Osteocyte (in vitro differentiated cells): ENCODE data around the gene ELOB. TPM values are rescaled to one million over a fixed set of nuclear protein-coding genes. Genes with fewer than 3 reads are reported as not detected.
A peak's percentile ranks its signal among the peaks of the same experiment; 100 is the strongest.

Experiments
- DNase-seq: peaks from one replicate; pipeline ENCODE4 v3.0.0; 2021; ENCODE audit warnings: mixed read lengths; ENCODE audit not compliant: unreplicated experiment; ENCODE audit errors: extremely low spot score
- H3K27ac Mint-ChIP-seq: one replicate; pipeline ENCODE4 v1.8.0; 2021; ENCODE audit warnings: mild to moderate bottlenecking, mixed read lengths; ENCODE audit not compliant: unreplicated experiment
- H3K27me3 Mint-ChIP-seq: one replicate; pipeline ENCODE4 v1.8.0; 2021; ENCODE audit warnings: mixed read lengths; ENCODE audit not compliant: unreplicated experiment
- H3K36me3 Mint-ChIP-seq: one replicate; pipeline ENCODE4 v1.8.0; 2021; ENCODE audit warnings: mixed read lengths; ENCODE audit not compliant: unreplicated experiment
- H3K4me1 Mint-ChIP-seq: one replicate; pipeline ENCODE4 v1.8.0; 2021; ENCODE audit warnings: mixed read lengths; ENCODE audit not compliant: unreplicated experiment
- H3K4me3 Mint-ChIP-seq: one replicate; pipeline ENCODE4 v1.8.0; 2021; ENCODE audit warnings: mild to moderate bottlenecking, moderate library complexity, mixed read lengths; ENCODE audit not compliant: unreplicated experiment
- H3K9me3 Mint-ChIP-seq: one replicate; pipeline ENCODE4 v1.8.0; 2021; ENCODE audit warnings: mixed read lengths; ENCODE audit not compliant: unreplicated experiment
- long read RNA-seq: library from polyadenylated mRNA; unstranded; transcript quantifications from one replicate; pipeline ENCODE4 v2.0.0, GENCODE V29; 2021
- total RNA-seq: library from RNA; stranded (reverse); gene quantifications from 2 replicates; pipeline ENCODE4 v1.2.1, GENCODE V29; 2021
- TF ChIP-seq, protein P1 (sequence below): fragments of 200-600 bp; sonication (generic); IDR thresholded peaks from 2 replicates; pipeline ENCODE4 v1.5.0; 2021; ENCODE audit warnings: antibody characterized with exemption, mild to moderate bottlenecking, moderate library complexity

ELOB gene
- total RNA-seq = 264 and 287 TPM in 2 replicates
- long read RNA-seq, transcript ELOB-203 (4 exons, 991 nt) = major isoform, 60 of 75 reads
- long read RNA-seq, transcript ELOB-202 (3 exons, 997 nt) = minor isoform, 12 of 75 reads
- long read RNA-seq, partial matches to known transcripts = 1 of 75 reads
- long read RNA-seq, other reads (novel, unspliced or antisense) = 1 of 75 reads

DNA sequence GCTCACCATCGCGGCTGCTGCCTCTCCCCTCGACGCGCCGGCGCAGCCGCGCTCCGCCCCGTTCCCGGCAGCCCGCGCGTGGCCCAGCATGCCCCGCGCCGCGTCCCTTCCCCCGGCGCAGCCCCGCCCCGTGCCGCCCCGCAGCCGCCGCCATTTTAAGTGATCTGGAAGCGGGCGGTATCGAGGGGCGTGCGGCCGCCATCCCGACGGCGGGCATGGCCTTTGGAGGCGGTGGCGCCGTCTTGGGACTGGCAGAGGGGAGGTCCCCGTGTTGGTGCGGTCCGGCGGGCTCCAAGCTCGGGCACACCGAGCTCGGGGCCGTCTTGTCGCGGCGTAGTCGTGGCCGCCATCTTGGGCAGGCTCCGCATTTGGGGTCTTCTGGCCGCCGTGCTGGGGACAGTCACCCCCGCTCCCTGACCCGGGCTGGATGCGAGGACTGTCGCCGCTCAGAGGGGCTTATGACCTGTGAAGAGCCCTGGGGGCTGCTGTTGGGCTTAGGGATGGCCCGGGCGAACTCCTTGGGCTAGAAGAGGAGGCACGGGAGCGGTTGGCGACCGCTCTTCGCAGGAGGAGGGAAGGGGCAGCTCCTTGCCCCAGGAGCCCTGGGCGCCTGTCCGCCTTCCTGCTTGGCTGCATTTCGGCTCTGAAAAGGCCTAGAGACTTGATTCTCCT, at the start of gene ELOB:
ELOB (minus strand) TSS at position 50 of the 672 bp plus-strand sequence; CDS start at position 9, 41 bp downstream.
- H3K27me3 Mint-ChIP-seq = no peaks in the 10 kb centered on the region
- TF ChIP-seq, protein P1, sequence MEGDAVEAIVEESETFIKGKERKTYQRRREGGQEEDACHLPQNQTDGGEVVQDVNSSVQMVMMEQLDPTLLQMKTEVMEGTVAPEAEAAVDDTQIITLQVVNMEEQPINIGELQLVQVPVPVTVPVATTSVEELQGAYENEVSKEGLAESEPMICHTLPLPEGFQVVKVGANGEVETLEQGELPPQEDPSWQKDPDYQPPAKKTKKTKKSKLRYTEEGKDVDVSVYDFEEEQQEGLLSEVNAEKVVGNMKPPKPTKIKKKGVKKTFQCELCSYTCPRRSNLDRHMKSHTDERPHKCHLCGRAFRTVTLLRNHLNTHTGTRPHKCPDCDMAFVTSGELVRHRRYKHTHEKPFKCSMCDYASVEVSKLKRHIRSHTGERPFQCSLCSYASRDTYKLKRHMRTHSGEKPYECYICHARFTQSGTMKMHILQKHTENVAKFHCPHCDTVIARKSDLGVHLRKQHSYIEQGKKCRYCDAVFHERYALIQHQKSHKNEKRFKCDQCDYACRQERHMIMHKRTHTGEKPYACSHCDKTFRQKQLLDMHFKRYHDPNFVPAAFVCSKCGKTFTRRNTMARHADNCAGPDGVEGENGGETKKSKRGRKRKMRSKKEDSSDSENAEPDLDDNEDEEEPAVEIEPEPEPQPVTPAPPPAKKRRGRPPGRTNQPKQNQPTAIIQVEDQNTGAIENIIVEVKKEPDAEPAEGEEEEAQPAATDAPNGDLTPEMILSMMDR = no peak
- H3K4me3 Mint-ChIP-seq = peak within 1 kb of the TSS; percentile 91
- no peaks in the 10 kb centered on the region for H3K9me3 Mint-ChIP-seq
- peaks cover 37% of the 10 kb centered on the region for H3K4me1 Mint-ChIP-seq
- H3K36me3 Mint-ChIP-seq = peaks cover 8% of the 10 kb centered on the region
- peak; percentile 96 for DNase-seq
- H3K27ac Mint-ChIP-seq = peak within 1 kb of the TSS; percentile 94

DNA sequence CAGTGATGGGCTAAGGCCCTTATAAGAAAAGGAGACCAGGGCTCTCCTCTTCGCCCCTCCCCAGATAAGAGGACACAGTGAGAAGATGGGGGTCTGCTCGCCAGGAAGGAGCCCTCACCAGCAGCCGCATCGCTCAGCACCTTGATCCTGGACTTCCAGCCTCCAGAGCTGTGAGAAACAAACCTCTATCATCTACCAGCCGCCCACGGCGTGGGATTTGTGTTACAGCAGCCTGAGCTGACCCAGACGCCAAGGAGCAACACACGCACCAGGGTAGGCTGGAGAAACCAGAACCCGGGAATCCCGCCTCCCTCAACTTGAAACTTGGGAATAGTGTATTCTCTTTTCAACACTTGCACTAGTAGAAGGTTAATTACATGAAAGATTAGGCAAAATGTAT, 48.8 kb upstream of the ELOB start:
- no peak for DNase-seq
- TF ChIP-seq, protein P1 = no peak
- Mint-ChIP-seq H3K4me1 (no peaks in the 10 kb centered on the region), H3K9me3 (no peaks in the 10 kb centered on the region), H3K27ac (no peak overlapping the region), H3K4me3 (no peak overlapping the region), H3K36me3 (no peaks in the 10 kb centered on the region), H3K27me3 (peaks cover 20% of the 10 kb centered on the region)

DNA sequence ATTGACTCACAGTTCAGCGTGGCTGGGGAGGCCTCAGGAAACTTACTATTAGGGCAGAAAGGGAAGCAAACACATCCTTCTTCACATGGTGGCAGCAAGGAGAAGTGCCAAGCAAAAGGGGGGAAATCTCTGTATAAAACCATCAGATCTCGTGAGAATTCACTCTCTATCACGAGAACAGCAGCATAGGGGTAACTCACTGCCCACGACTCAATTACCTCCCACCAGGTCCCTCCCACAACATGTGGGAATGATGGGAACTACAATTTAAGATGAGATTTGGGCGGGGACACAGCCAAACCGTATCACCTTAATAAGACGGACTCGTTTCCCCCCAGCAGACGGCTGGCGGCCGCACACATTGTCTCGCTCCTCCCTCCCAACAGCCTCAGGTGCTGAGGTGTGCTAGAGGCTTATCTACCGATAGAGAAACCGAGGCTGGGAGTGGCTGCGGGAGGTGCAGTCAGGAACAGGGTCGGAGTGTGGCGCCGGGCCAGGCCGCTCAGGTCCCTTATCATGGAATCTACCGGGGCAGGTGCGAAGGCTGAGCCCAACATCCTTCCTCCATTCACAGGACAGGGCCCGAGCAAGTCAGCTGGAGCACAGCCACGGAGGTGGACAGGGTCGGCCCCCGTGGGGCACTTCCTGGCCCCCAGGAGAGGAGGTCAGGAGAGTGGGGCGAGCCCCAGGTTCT, 48.1 kb upstream of the ELOB start:
- Mint-ChIP-seq H3K36me3 (no peaks in the 10 kb centered on the region), H3K4me3 (no peak overlapping the region), H3K27me3 (peaks cover 20% of the 10 kb centered on the region), H3K4me1 (no peaks in the 10 kb centered on the region), H3K27ac (no peak overlapping the region), H3K9me3 (no peaks in the 10 kb centered on the region)
- no peak for DNase-seq
- TF ChIP-seq, protein P1 = no peak

DNA sequence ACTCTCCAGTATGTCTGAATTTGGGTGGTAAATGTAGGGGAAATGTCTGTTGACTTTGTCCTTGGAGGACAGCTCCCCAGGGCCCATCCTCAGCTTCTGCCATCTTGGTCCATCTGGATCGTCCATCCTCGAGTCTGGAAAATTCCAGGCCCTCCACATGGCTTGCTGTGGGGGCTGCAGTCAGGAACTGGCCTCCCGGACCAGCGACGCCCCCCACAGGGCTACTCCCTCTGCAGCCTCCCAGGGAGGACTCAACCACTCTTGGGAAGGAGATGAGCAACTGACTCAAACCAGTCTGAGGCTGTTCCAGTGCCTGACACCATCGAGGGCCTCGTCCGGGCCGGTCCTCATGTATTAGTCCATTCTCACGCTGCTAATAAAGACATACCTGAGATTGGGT, 47.5 kb upstream of the ELOB start:
- Mint-ChIP-seq H3K36me3 (no peaks in the 10 kb centered on the region), H3K9me3 (no peaks in the 10 kb centered on the region), H3K4me3 (no peak overlapping the region), H3K4me1 (no peaks in the 10 kb centered on the region), H3K27me3 (peaks cover 20% of the 10 kb centered on the region), H3K27ac (no peak overlapping the region)
- TF ChIP-seq, protein P1 = no peak
- DNase-seq = no peak

DNA sequence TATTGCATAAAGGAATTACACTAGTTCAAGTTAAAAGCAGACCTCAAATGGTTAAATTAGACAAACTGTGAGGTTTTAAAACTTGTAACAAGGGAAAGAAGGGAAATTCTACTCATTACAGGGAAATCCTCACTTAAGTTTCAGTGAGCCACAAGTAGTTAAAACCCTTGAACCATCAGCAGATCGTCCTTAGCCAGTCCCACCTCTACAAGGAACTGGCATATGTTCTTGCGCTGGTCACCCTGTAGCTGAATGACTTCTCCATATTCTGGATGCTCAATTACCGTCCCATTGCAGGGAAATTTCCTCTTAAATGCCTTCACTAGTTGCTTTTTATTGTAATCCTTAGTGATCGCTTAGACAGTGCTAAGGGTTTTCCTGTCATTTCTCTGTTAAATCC, 45.4 kb upstream of the ELOB start:
- Mint-ChIP-seq H3K27me3 (peaks cover 16% of the 10 kb centered on the region), H3K9me3 (no peaks in the 10 kb centered on the region), H3K27ac (no peak overlapping the region), H3K4me3 (no peak overlapping the region), H3K36me3 (no peaks in the 10 kb centered on the region), H3K4me1 (no peaks in the 10 kb centered on the region)
- TF ChIP-seq, protein P1 = no peak
- no peak for DNase-seq
